ENCODE results near the gene RHOBTB1.
"Not testable (repeated sequence)": the region's sequence is repeated elsewhere in the genome, so short reads cannot be mapped to it uniquely, and the experiment has no call there.

The RHOBTB1 gene

DNA sequence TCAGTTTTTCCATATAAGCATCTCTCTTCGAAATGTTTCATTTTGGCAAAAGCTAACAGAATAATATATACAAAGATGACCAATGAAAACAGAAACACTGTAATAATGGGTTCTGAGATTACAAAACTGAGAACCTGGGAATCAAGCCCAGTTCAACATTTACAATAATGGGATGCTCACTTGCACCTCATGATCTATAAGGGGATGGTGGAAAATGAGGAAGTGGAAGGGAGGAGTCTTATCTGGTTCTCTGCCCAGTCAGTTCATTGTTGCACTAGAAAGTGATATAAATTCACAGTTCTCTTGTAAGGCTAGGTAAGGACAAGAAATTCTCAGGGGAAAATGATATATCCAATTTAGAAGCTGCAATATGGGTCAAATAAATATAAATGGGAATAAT, 31.7 kb upstream of the RHOBTB1 start:
- Histone ChIP-seq H3K4ac (ENCODE audit: low read length) (no peak overlapping the region), H2BK12ac (ENCODE audit: low read length) (no peak overlapping the region), H2BK15ac (ENCODE audit: low read length) (no peak overlapping the region), H3K36me3 (replicated peaks in 1 of 2; ENCODE audit: control insufficient read depth in 2 of 2, insufficient read depth in 2 of 2, low read length in 2 of 2) (no peaks in the 10 kb centered on the region), H3K4me3 (ENCODE audit: low read length in 2 of 2) (no peak overlapping the region), H3K4me2 (ENCODE audit: insufficient read depth, low read length, poor library complexity, severe bottlenecking) (no peak overlapping the region), H2AK5ac (ENCODE audit: low read depth, low read length) (no peak overlapping the region), H3K9ac (ENCODE audit: low read depth, low read length, poor library complexity) (no peak overlapping the region), H2BK5ac (ENCODE audit: low read length) (no peak overlapping the region), H4K91ac (ENCODE audit: low read depth, low read length, poor library complexity) (no peak overlapping the region), H3K9me3 (replicated peaks in 1 of 2; ENCODE audit: control insufficient read depth in 2 of 2, insufficient read depth in 1 of 2, low read depth in 1 of 2, low read length in 2 of 2) (no peaks in the 10 kb centered on the region), H3K27ac (replicated peaks; ENCODE audit: low read length) (no peak overlapping the region), H2AFZ (ENCODE audit: low read length) (no peak overlapping the region), H3K23ac (ENCODE audit: low read depth, low read length, poor library complexity) (no peak overlapping the region), H3K4me1 (ENCODE audit: control insufficient read depth in 2 of 2, insufficient read depth in 1 of 2, low read depth in 1 of 2, low read length in 2 of 2) (no peaks in the 10 kb centered on the region), H3K27me3 (ENCODE audit: control insufficient read depth in 3 of 3, insufficient read depth in 3 of 3, low read depth in 1 of 3, low read length in 3 of 3) (no peaks in the 10 kb centered on the region), H3K18ac (ENCODE audit: low read length) (no peak overlapping the region), H2BK120ac (ENCODE audit: low read depth, low read length) (no peak overlapping the region), H3K79me1 (ENCODE audit: low read depth, low read length) (no peaks in the 10 kb centered on the region), H3K14ac (ENCODE audit: low read length) (no peak overlapping the region), H4K8ac (ENCODE audit: low read depth, low read length) (no peak overlapping the region)
- WGBS, 2 donors (ENCODE audit: extremely low coverage in 2 of 2, insufficient read length in 2 of 2, insufficient replicate concordance in 1 of 2): no CpG with 5 or more reads among the region's 1 CpG
- DNase-seq (ENCODE audit: low spot score): no peak

DNA sequence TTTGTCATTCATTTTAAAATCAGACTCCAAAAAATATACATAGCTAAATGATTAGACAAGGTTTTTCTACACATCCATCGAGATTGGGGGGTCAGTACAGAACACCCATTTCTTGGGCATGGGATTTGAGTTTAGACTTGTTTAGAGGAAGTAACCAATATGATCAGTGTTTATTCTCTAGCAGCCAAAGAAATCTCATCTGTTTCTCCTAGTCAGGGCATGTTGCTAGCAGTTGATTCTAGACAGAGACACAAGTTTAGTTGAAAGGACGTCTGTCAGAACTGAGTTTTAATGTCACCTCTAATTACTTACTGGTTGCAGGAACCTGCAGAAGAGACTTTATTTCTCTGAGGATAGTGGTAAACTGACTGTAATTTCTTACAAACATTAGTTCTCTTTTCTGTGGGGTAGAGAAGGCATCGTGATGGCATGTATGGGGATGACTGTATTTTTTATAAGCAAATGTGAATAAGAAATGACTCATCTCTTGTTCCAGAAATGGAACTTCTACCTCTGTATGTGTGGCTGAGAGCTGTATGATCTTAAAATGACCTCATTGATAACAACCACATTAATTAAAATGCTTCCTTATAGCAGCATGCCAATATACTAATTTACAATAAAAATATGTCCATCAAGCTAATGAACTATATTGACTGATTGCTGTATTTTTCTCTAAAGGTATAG, 30.6 kb upstream of the RHOBTB1 start:
- no peak overlapping the region for H2BK12ac ChIP-seq (ENCODE audit: low read length)
- H3K79me1 ChIP-seq (ENCODE audit: low read depth, low read length): no peaks in the 10 kb centered on the region
- WGBS, 2 donors (ENCODE audit: extremely low coverage in 2 of 2, insufficient read length in 2 of 2, insufficient replicate concordance in 1 of 2): no CpG with 5 or more reads among the region's 3 CpGs
- H3K18ac ChIP-seq (ENCODE audit: low read length): no peak overlapping the region
- H4K91ac ChIP-seq (ENCODE audit: low read depth, low read length, poor library complexity): no peak overlapping the region
- no peak overlapping the region for H3K14ac ChIP-seq (ENCODE audit: low read length)
- H3K4me3 ChIP-seq (ENCODE audit: low read length in 2 of 2): no peak overlapping the region
- DNase-seq (ENCODE audit: low spot score): no peak
- no peak overlapping the region for H4K8ac ChIP-seq (ENCODE audit: low read depth, low read length)
- no peak overlapping the region for H2BK15ac ChIP-seq (ENCODE audit: low read length)
- no peak overlapping the region for H3K4ac ChIP-seq (ENCODE audit: low read length)
- H2AFZ ChIP-seq (ENCODE audit: low read length): no peak overlapping the region
- H3K4me2 ChIP-seq (ENCODE audit: insufficient read depth, low read length, poor library complexity, severe bottlenecking): no peak overlapping the region
- no peaks in the 10 kb centered on the region for H3K4me1 ChIP-seq (ENCODE audit: control insufficient read depth in 2 of 2, insufficient read depth in 1 of 2, low read depth in 1 of 2, low read length in 2 of 2)
- no peak overlapping the region for H2BK120ac ChIP-seq (ENCODE audit: low read depth, low read length)
- H3K23ac ChIP-seq (ENCODE audit: low read depth, low read length, poor library complexity): no peak overlapping the region
- H2AK5ac ChIP-seq (ENCODE audit: low read depth, low read length): no peak overlapping the region
- H3K9me3 ChIP-seq (replicated peaks in 1 of 2; ENCODE audit: control insufficient read depth in 2 of 2, insufficient read depth in 1 of 2, low read depth in 1 of 2, low read length in 2 of 2): no peaks in the 10 kb centered on the region
- H3K27ac ChIP-seq (replicated peaks; ENCODE audit: low read length): no peak overlapping the region
- no peak overlapping the region for H2BK5ac ChIP-seq (ENCODE audit: low read length)
- no peak overlapping the region for H3K9ac ChIP-seq (ENCODE audit: low read depth, low read length, poor library complexity)
- H3K27me3 ChIP-seq (ENCODE audit: control insufficient read depth in 3 of 3, insufficient read depth in 3 of 3, low read depth in 1 of 3, low read length in 3 of 3): no peaks in the 10 kb centered on the region
- no peaks in the 10 kb centered on the region for H3K36me3 ChIP-seq (replicated peaks in 1 of 2; ENCODE audit: control insufficient read depth in 2 of 2, insufficient read depth in 2 of 2, low read length in 2 of 2)

DNA sequence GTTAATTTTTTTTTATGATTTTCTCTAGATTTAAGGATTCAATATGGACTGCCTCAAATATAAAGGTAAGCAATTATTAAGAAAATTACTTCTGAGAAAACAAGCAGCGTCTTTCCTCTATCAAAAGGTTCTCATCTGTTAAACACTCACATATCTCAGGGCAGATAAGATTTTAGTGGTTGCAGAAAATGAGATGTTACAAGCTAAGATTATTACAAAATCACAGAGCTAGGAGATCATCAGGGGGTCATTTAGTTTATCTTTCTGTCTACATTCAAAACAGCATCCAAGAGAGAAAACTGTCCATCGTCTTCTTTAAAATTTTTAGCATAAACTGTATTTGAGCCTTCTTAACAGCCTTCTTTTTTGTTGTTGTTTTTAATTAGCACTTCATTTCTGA, 29.1 kb upstream of the RHOBTB1 start:
- DNase-seq (ENCODE audit: low spot score): no peak
- no peaks in the 10 kb centered on the region for H3K36me3 ChIP-seq (replicated peaks in 1 of 2; ENCODE audit: control insufficient read depth in 2 of 2, insufficient read depth in 2 of 2, low read length in 2 of 2)
- H3K9ac ChIP-seq (ENCODE audit: low read depth, low read length, poor library complexity): no peak overlapping the region
- H3K4me1 ChIP-seq (ENCODE audit: control insufficient read depth in 2 of 2, insufficient read depth in 1 of 2, low read depth in 1 of 2, low read length in 2 of 2): no peaks in the 10 kb centered on the region
- no peaks in the 10 kb centered on the region for H3K9me3 ChIP-seq (replicated peaks in 1 of 2; ENCODE audit: control insufficient read depth in 2 of 2, insufficient read depth in 1 of 2, low read depth in 1 of 2, low read length in 2 of 2)
- no peak overlapping the region for H4K8ac ChIP-seq (ENCODE audit: low read depth, low read length)
- H2BK15ac ChIP-seq (ENCODE audit: low read length): no peak overlapping the region
- no peak overlapping the region for H3K4me3 ChIP-seq (ENCODE audit: low read length in 2 of 2)
- no peaks in the 10 kb centered on the region for H3K27me3 ChIP-seq (ENCODE audit: control insufficient read depth in 3 of 3, insufficient read depth in 3 of 3, low read depth in 1 of 3, low read length in 3 of 3)
- no peak overlapping the region for H2BK12ac ChIP-seq (ENCODE audit: low read length)
- no peak overlapping the region for H2AFZ ChIP-seq (ENCODE audit: low read length)
- H2AK5ac ChIP-seq (ENCODE audit: low read depth, low read length): no peak overlapping the region
- H3K14ac ChIP-seq (ENCODE audit: low read length): no peak overlapping the region
- H3K27ac ChIP-seq (replicated peaks; ENCODE audit: low read length): no peak overlapping the region
- no peak overlapping the region for H4K91ac ChIP-seq (ENCODE audit: low read depth, low read length, poor library complexity)
- WGBS, 2 donors (ENCODE audit: extremely low coverage in 2 of 2, insufficient read length in 2 of 2, insufficient replicate concordance in 1 of 2): no CpG with 5 or more reads among the region's 2 CpGs
- H3K4ac ChIP-seq (ENCODE audit: low read length): no peak overlapping the region
- H2BK5ac ChIP-seq (ENCODE audit: low read length): no peak overlapping the region
- H3K18ac ChIP-seq (ENCODE audit: low read length): no peak overlapping the region
- H3K4me2 ChIP-seq (ENCODE audit: insufficient read depth, low read length, poor library complexity, severe bottlenecking): no peak overlapping the region
- no peak overlapping the region for H3K23ac ChIP-seq (ENCODE audit: low read depth, low read length, poor library complexity)
- H3K79me1 ChIP-seq (ENCODE audit: low read depth, low read length): no peaks in the 10 kb centered on the region
- no peak overlapping the region for H2BK120ac ChIP-seq (ENCODE audit: low read depth, low read length)

DNA sequence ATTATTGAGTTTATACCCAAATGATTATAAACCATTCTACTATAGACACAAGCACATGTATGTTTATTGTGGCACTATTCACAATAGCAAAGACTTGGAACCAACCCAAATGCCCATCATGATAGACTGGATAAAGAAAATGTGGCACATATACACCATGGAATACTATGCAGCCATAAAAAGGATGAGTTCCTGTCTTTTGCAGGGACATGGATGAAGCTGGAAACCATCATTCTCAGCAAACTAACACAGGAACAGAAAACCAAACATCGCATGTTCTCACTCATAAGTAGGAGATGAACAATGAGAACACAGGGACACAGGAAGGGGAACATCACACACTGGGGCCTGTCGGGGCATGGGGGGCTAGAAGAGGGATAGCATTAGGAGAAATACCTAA, 28.2 kb upstream of the RHOBTB1 start:
- H3K4me2 ChIP-seq (ENCODE audit: insufficient read depth, low read length, poor library complexity, severe bottlenecking); H2AFZ ChIP-seq (ENCODE audit: low read length); H3K4ac ChIP-seq (ENCODE audit: low read length); H3K79me1 ChIP-seq (ENCODE audit: low read depth, low read length); H2AK5ac ChIP-seq (ENCODE audit: low read depth, low read length); H3K14ac ChIP-seq (ENCODE audit: low read length); H3K9me3 ChIP-seq (replicated peaks in 1 of 2; ENCODE audit: control insufficient read depth in 2 of 2, insufficient read depth in 1 of 2, low read depth in 1 of 2, low read length in 2 of 2); H3K18ac ChIP-seq (ENCODE audit: low read length); H4K8ac ChIP-seq (ENCODE audit: low read depth, low read length); H4K91ac ChIP-seq (ENCODE audit: low read depth, low read length, poor library complexity); H3K27me3 ChIP-seq (ENCODE audit: control insufficient read depth in 3 of 3, insufficient read depth in 3 of 3, low read depth in 1 of 3, low read length in 3 of 3); H2BK12ac ChIP-seq (ENCODE audit: low read length); H3K4me1 ChIP-seq (ENCODE audit: control insufficient read depth in 2 of 2, insufficient read depth in 1 of 2, low read depth in 1 of 2, low read length in 2 of 2); H3K23ac ChIP-seq (ENCODE audit: low read depth, low read length, poor library complexity); DNase-seq (ENCODE audit: low spot score); H3K9ac ChIP-seq (ENCODE audit: low read depth, low read length, poor library complexity); H2BK120ac ChIP-seq (ENCODE audit: low read depth, low read length); H2BK5ac ChIP-seq (ENCODE audit: low read length); H3K4me3 ChIP-seq (ENCODE audit: low read length in 2 of 2); H3K27ac ChIP-seq (replicated peaks; ENCODE audit: low read length); H3K36me3 ChIP-seq (replicated peaks in 1 of 2; ENCODE audit: control insufficient read depth in 2 of 2, insufficient read depth in 2 of 2, low read length in 2 of 2); H2BK15ac ChIP-seq (ENCODE audit: low read length): not testable (repeated sequence)
- no CpG with 5 or more reads among the region's 2 CpGs for WGBS, 2 donors (ENCODE audit: extremely low coverage in 2 of 2, insufficient read length in 2 of 2, insufficient replicate concordance in 1 of 2)

All from neuronal stem cell (in vitro differentiated cells).